H1 (cell line): Measurements from ENCODE around the gene PIMREG. TPM values are rescaled to one million over a fixed set of nuclear protein-coding genes. Genes with fewer than 3 reads are reported as not detected.

Experiments used
- CHD1 ChIP-seq: IDR thresholded peaks from 2 replicates; pipeline ENCODE4 v1.6.1; 2012; ENCODE audit warnings: low read depth, low read length, improper control_type of control experiment
- CHD2 ChIP-seq: IDR thresholded peaks from 2 replicates; pipeline ENCODE4 v1.6.1; 2012; ENCODE audit warnings: low read length, improper control_type of control experiment
- EP300 ChIP-seq, 2 experiments: IDR thresholded peaks; 1 replicate in 1 of 2; 2 replicates in 1 of 2; pipeline ENCODE4 v1.6.1; 2011 to 2012; ENCODE audit warnings: low read depth in 2 of 2, low read length in 2 of 2, mild to moderate bottlenecking in 2 of 2, borderline replicate concordance in 1 of 2, inconsistent platforms in 1 of 2, moderate library complexity in 1 of 2
- GABPA ChIP-seq: IDR thresholded peaks from 2 replicates; pipeline ENCODE4 v1.6.1; 2011; ENCODE audit warnings: mild to moderate bottlenecking, low read length, moderate library complexity, borderline replicate concordance; ENCODE audit not compliant: insufficient read depth
- JUND ChIP-seq: IDR thresholded peaks from 2 replicates; pipeline ENCODE4 v1.6.1; 2011; ENCODE audit warnings: mild to moderate bottlenecking, improper control_type of control experiment, low read length
- KDM5A ChIP-seq: fragments of 200-600 bp; IDR thresholded peaks from 2 replicates; pipeline ENCODE4 v1.7.1; 2012; ENCODE audit warnings: mild to moderate bottlenecking, low read length, inconsistent platforms, mixed read lengths
- polyA plus RNA-seq, 7 experiments: library from polyadenylated mRNA; depleted of rRNA in 3 of 7; stranded (reverse) in 5 of 7; unstranded in 2 of 7; fragments of >200 nt in 5 of 7; fragments of 200-250 nt in 2 of 7; gene quantifications; 1 replicate in 5 of 7; 2 replicates in 1 of 7; 4 replicates in 1 of 7; pipeline versions ENCODE4 v1.2.1 to v1.2.3, GENCODE V29; 2011 to 2013; ENCODE audit warnings: missing spikeins in 2 of 7, mixed read lengths in 2 of 7
- total RNA-seq: library from RNA; stranded (reverse); fragmentation: NEBNext Ultra II Directional; extraction: Animal tissue kit (Norgen Biotek cat#: 25700); gene quantifications from 2 replicates; pipeline ENCODE4 v1.2.1, GENCODE V29; 2021

Gene PIMREG
- total and polyA plus RNA-seq, 2 of the 8 experiments (the other 6 are each of a cell fraction or from before 2014, with no cell fraction given) = 133 to 148 TPM

DNA sequence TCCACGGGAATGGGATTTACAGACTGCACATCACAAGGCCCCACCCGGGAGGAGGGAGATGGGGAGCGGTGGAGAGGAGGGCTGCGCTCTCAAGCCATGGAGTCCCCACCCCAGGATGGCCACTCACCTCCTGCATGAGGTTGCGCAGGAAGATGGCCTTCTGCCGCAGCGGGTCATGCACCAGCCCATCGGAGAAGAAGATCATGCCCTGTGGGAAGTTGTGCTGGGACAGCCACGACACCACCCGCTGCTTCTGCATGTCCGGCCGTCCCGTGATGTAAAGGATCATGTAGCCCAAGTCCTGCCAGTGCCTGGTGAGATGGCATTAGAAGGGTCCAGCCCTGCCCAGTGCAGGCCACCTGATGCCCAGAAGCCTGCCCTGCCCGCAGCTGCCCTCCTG lies 17.0 kb downstream of the PIMREG start (continued):
- TF ChIP-seq GABPA = no peak
- no peak for TF ChIP-seq EP300 (IDR thresholded peaks at IDR 0.05; ENCODE audit: borderline replicate concordance in 1 of 2, low read depth in 2 of 2, low read length in 2 of 2)
- no peak for TF ChIP-seq JUND
- TF ChIP-seq CHD1 = no peak
- no peak for TF ChIP-seq KDM5A
- no peak for TF ChIP-seq CHD2
- TF ChIP-seq, all 59 proteins: peak for 0
